Left renal pelvis (tissue), 4 donors: ENCODE data around the gene VAV3. TPM values are rescaled to one million over a fixed set of nuclear protein-coding genes. Genes with fewer than 3 reads are reported as not detected.
"Not testable (repeated sequence)": the region's sequence is repeated elsewhere in the genome, so short reads cannot be mapped to it uniquely, and the experiment has no call there.

Source experiments
- DNase-seq, 4 donors: peaks; one replicate each; pipeline ENCODE4 v3.0.0-alpha.2; 2013; ENCODE audit warnings: low read depth in 4 of 4, low spot score in 3 of 4
- polyA plus RNA-seq, 4 donors: library from polyadenylated mRNA; unstranded; fragments of 120-200 nt; gene quantifications; one replicate each; pipeline ENCODE4 v1.2.1, GENCODE V29; 2013; ENCODE audit not compliant: insufficient read length in 4 of 4

Gene VAV3
- polyA plus RNA-seq, 4 donors = 4.7 to 142 (median 123) TPM

- peak in 2 of 4 donors; percentile 2 to 14 for DNase-seq
Observed at GRCh38 chr1:107895403-107896191, 69.4 kb downstream of the VAV3 start.

DNA sequence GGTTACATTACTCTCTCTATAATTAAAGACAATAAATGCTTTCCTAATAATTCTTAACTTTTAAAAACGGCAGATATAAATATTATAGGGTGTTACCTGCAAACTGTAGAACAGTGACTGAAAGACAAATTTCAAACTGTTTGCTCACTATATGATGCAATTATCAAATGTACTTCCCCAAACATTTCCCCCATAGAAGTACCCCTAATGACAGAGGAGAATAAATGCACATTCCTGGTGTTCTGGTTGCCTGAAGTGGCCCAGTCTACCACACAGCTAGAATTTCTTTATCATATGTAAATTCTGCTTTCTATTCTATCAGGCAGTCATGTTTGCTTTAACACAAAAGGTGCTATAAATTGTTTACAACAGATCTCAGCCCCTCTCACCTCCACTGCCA is 70.4 kb downstream of the VAV3 start:
- DNase-seq = no peak

DNA sequence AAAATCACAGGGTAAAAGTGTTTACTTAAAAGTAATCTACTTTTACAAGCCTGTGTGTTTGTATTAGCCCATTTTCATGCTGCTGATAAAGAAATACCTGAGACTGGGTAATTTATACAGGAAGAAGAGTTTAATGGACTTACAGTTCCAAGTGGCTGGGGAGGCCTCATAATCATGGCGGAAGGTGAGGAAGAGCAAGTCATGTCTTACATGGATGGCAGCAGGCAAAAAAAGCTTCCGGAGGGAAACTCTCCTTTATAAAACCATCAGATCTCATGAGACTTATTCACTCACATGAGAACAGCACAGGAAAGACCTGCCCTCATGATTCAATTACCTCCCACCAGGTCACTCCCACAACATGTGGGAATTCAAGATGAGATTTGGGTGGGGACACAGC is 71.6 kb downstream of the VAV3 start:
- not testable (repeated sequence) for DNase-seq

DNA sequence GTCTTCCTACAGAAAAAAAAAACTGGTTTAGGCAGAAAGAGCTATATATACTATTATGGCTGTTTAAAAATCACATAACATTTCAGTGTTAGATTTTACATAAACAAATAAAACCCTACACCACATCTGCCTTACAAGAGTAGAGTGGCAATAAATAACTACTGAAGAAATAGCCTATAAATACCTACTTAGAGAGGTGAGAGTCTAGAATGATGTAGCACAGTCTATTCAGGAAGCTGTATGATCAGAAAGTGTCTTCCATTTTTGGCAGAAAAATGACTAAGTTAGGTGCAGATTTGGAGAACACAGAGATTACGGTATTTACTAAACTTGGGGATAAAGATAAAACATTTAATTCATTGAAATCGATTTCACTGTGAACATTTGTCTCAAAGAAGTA is 75.5 kb downstream of the VAV3 start:
- DNase-seq = no peak

- DNase-seq = no peak
Observed at GRCh38 chr1:107883562-107883961, 81.4 kb downstream of the VAV3 start.

DNA sequence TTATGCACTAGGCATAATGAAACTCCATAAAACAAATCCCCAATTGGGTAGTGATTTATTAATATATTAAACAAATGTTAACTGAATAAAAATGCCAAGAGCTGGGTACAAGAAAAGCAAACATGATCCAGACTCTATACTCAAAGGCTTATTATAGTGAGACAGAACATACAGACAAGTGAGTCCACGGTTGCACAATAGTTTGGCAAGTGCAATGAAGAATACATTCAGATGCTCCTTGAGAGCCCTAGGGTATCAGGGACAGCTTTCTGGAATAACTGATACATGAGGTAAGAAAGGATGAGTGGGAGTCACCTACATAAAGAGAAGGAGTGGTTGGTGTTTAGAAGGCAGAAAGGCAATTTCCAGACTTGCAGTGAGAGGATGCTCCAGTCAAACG is 85.1 kb downstream of the VAV3 start:
- DNase-seq = no peak

DNA sequence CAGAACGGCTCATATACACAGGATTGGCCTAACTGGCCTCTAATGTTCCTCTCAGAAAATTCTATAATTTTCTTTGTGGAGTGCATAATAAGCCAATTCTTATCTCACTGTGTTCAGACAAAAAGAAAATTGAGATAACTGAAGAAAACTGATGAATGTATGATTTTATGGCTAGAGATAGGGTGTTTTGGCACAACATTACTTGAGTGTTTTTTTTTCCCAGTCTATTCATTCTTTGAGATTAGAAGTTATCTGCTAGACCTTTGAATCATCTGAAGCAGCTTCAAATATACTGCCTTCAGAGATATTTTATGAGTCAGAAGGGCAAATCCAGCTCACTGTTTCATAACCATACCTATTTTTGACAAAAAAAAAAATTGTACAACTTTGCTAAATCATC is 85.6 kb downstream of the VAV3 start:
- no peak for DNase-seq

GRCh38 chr1:107877745-107878144 is 87.2 kb downstream of the VAV3 start:
- no peak for DNase-seq

DNA sequence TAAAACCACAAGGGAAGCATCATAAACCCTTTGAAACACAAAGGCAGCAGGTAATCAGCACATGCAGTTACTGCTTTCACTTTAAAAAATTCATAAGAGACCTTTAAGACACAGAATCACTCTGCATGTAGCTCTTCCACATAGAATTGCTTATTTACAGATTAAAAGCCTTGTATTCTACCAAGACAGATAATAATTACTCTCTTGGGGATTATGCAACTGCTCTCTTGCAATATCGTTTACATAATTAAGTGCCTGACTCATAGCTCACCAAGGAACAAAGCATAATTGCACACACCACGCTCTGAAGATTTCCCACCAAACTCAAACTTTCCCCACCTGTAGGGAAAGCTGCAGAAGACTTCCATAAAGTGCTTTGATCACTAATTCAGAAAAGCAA is 87.9 kb downstream of the VAV3 start:
- no peak for DNase-seq

DNA sequence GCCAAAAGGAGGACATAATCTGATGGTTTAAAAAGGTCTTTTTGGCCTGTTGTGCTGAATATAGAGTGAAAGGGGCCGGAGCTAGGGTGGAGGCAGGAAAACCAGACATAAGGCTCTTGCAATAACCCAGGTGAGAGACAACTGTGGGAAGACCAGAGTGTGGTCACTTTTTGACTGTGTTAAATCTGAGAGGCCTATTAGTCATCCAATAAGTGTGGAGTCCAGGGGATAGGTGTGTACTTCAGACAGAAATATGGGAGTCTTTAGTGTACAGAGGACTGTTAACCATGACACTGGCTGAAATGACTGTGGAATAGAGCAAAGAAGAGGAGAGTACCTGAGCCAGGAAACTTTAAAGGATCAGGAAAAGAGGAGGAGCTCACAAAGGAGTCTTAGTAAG is 89.3 kb downstream of the VAV3 start:
- DNase-seq = no peak

DNA sequence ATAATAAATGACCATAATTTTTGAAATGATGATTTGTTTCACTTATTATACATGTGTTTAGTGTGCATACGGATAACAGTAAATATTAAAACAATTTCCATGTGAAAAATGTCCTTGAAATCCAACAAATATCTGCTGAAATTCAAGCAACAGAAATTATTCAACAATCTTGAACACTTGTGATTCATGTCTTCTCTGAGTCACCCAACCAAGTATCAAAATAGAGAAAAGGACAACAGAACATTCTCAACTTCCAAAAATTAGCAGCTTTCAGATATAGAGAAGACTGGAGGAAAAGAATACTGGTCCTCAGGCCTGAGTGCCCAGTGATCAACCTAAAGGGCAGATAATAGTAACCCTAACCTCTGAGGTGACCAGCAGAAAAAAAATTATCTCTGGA is 90.8 kb downstream of the VAV3 start:
- no peak for DNase-seq

DNA sequence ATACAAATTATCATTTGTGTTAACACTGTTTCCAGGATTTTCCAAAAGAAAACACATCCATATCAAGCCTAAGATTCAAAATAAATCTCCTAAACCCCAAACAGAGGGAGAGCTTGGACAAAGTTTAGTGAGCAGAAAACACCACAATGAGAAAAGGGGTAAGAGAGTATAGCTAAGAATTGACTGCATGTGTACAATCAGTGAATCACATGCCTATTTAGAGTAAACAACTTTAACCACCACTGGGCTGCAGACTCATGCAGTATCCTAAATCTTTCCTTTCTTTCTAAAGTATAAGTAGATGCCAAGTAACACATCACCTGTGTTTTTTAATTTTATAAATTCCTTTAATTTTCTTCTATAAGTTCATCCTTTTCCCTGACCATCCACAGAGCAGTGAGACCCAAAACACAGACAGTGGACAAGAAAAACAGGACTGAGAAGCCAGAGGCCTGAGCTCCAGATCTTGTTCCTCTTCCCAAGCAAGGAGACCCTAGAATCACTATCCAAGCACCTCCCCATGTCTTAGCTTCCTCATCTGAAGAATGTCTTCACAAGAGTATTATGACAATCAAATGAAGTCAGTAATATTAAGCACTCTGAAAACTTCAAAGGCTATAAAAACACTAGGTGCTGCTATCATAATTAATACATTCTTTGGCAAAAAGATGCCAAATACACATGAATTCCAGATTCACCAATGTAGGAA is 93.1 kb downstream of the VAV3 start:
- no peak for DNase-seq

DNA sequence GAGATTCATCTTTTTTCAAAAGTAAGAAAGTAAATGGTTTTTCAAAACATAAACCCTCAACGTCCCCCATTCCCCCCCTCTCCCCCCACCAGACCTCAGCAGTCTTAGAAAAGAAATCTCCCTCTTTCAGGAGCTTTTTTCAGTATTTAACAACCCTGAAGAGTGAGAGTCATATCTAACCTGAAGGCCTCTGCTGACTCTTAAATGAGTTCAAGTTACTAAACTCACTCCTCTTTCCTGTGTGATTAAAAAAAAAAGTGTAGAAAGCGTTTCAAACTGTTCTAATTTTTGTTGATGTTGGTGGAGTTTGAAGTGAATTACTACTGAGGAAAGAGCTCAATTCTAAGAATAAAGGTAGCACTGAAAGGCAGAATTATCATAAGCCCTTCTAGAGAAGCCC is 93.7 kb downstream of the VAV3 start:
- DNase-seq = no peak

DNA sequence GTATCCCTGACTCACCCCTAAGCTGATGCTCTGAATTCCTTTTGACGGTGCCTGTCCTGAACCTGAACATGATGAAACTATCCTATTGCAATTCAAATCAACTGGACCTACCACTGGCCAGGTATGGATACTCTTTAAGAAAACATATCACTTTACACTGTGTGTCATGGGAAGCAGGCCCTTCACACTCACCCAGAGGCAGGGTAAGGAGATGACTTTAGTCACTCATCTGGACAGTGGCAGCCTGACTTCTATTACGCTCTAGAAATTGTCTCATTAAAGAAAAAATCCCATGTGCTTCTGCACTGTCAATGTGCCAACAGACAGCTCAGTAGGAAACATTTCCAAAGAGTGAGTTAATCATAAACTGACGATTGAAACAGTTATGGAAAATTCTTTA is 94.3 kb downstream of the VAV3 start:
- no peak for DNase-seq

DNA sequence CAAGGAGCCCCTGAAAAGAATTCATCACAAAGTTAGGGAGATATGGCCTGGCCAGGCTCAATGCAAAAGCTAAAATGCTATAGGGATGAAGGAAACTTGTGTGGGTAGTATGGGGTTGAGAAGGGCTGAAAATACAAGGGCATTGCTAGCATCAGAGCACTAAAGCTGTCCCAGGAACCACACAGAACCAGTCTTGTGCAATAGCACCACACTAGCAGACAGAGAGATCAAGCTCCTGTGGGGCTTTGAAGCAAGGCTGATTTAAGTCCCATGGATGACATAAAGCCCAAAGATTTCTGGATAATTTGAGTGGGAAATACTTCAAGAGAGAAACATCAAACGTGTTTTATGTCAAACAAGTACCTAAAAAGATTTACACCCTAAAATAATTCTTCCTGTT is 97.1 kb downstream of the VAV3 start:
- DNase-seq = no peak

DNA sequence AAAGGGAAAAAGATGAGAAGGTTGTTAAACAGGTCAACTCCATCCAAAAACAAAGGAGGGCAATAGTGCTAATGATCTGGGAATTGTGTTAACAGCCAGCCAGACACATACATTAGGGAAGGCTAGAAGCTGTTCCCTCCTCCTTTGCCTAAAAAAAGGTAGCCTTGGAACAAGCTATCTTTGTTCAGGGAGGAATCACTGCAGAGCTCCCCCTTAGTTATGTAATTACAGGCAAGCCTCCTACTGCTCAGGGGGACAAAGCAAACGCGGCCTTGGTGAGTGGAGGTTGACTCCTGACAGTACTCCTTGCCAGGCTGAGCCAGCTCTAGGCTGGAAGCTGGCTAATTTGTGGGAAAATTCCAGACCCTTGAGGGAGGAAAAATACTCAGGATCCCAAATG is 97.6 kb downstream of the VAV3 start:
- no peak for DNase-seq

- DNase-seq = no peak
Observed at GRCh38 chr1:107866870-107867269, 98.1 kb downstream of the VAV3 start.

DNA sequence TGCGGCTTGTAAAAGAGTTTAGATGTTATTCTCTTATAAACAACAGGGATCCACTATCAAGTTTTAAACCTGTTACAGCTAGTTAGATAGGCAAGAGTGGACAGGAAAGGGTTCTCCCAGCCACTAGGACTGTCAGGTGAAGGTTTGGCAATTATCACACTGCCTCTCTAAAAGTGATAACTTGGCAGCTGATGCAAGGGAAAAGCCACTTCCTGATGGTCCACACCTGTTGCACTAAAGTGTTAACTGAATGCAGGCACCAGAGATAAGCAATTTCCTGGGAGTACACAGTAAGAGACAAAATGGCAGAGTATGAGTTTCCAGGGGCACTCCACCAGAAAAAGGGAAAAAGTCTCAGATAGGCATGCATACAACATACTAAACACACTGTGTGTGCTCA is 99.4 kb downstream of the VAV3 start:
- no peak for DNase-seq

DNA sequence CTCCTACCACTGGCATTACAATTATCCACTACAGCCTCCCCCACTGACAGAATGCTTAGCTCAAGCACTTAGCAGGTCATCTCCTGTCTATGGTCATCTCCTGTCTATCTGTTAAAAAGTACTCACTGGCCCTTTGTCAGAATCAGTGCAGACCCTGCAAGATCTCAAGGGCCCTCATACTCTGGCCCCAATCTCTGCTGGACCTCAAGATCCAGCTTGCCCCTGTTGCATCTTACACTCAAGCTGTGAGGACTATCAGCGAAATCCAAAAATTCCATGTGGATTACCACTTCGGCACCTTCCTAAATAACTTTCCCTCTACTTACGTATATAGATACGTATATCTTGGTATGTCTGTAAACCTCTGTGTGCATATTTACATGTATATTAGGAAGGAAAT is 101.6 kb downstream of the VAV3 start:
- DNase-seq = no peak

DNA sequence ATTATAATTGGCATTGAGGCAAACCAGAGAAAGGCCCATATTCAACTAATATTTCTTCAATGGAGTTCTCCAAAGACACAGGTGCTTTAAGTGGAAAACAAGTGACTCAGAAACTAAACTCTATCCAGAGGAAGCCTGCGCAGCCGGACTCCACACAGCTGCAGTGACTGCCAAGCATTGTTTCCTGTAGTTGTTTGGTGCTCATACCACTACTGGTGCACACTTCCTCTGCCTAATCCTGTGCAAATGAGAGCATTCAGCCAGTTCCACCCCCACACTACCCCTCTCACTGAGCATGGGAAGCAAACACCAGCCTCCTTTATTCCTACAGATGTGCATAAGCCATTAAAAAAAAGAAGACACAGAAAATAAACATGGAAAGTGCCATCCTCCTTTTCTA is 102.9 kb downstream of the VAV3 start:
- no peak for DNase-seq

DNA sequence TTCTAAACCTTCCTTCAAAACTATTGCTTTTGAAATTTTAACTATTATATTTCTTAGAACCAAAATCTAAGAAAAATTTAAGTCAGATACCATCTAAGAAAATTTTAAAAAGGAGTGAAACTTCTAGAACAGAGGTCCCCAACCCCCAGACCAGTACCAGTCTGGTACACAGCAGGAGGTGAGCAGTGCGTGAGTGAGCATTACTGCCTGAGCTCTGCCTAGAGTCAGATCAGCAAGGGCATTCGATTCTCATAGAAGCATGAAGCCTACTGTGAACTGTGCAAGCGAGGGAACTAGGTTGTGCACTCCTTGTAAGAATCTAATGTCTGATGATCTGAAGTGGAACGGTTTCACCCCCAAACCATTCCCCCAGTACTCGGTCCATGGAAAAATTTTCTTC is 106.7 kb downstream of the VAV3 start:
- DNase-seq = no peak

DNA sequence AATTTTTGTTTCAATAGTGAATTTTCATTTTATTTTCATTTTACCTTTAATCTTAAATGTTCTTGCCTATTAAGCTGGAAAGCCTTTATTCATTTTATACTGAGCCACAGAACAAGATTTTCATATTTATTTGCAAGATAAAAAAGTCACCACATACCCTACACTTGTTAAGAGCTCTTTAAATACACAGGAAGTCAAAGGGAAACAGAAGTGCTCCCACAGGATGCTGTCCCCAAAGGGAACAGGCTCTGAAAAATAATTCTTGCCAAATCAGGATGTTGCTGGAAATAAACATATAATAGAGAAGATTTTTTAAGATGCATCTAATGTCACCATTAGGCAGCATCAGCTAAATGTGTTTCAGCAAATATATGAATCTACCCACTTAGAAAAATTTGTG is 113.6 kb downstream of the VAV3 start:
- DNase-seq = no peak
